Measurements from ENCODE around the gene CTTNBP2NL.
A peak's percentile ranks its signal among the peaks of the same experiment; 100 is the strongest.
"Not testable (repeated sequence)": the region's sequence is repeated elsewhere in the genome, so short reads cannot be mapped to it uniquely, and the experiment has no call there.

The CTTNBP2NL gene

DNA sequence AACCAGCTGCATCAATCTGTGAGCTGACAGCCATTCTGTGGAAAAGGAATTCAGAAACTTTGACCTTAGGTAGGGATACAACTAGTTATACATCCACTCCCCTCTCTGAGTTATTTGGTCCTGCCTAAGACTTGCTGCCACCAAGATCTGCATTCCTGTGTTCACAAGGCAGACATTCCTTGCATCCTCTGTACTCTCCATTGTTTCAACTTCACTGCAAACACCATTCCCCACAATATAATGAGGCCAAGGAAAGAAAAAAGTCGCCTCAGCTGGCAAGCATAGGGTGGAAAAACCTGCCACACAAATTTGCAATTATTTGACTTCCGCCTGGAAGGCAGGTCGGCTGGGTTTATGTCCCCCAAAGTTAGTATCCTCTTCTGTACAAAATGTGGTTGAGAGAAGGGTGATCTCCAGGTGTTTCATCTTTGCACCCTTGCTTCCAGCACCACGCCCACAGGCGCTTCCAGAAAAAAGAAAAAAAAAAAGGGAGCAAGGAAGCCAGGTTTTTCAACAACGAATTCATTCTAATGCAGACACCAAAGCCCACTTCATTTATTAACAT, 676 bp upstream of the CTTNBP2NL start:
- TF ChIP-seq, protein P1, sequence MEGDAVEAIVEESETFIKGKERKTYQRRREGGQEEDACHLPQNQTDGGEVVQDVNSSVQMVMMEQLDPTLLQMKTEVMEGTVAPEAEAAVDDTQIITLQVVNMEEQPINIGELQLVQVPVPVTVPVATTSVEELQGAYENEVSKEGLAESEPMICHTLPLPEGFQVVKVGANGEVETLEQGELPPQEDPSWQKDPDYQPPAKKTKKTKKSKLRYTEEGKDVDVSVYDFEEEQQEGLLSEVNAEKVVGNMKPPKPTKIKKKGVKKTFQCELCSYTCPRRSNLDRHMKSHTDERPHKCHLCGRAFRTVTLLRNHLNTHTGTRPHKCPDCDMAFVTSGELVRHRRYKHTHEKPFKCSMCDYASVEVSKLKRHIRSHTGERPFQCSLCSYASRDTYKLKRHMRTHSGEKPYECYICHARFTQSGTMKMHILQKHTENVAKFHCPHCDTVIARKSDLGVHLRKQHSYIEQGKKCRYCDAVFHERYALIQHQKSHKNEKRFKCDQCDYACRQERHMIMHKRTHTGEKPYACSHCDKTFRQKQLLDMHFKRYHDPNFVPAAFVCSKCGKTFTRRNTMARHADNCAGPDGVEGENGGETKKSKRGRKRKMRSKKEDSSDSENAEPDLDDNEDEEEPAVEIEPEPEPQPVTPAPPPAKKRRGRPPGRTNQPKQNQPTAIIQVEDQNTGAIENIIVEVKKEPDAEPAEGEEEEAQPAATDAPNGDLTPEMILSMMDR (IDR thresholded peaks at IDR 0.05; ENCODE audit: low read depth, low read length), result no peak
- H3K4me3 ChIP-seq (ENCODE audit: low read depth, low read length), result peak overlapping the region; percentile 96

DNA sequence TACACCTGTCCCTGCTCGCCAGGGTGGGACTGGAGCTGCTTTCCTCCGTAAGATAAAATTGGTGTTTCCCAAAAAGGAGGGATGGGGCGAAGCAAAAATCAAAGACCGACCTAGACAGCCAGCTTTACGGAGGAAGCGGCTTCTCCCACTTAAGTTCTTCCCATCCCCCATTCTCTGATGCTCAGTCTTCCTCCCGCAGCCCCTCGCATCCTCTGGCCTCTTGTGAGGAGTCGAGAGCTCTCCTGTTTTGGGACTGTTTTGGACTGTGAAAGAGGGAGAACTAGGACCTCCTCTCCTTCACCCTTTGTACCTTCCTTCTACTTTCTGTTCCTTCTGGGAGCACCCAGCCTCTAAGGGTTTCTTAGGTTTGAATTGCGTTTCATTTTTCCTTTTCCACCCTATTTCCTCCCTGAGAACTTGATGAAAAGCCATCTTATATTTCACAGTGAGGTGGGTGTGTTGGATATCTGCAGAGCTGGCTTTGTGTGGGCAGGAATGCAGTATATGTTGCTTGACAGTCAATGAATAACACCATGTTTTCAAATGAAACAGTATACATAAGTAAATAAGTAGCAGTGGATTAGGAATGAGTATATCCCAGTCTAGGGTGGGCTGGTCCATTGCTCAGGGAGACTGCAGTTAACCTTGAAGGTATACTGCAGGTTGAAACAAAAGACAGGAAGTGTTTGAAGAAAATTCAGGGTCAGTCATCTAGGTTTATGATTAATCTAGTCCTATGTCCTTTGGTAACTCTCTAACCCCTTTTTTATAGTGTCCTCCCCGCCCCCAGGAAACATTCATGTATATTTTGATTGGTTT, 848 bp downstream of the CTTNBP2NL start:
- TF ChIP-seq, protein P1 (IDR thresholded peaks at IDR 0.05; ENCODE audit: low read depth, low read length), result no peak
- H3K4me3 ChIP-seq (ENCODE audit: low read depth, low read length), result peak overlapping the region; percentile 96

DNA sequence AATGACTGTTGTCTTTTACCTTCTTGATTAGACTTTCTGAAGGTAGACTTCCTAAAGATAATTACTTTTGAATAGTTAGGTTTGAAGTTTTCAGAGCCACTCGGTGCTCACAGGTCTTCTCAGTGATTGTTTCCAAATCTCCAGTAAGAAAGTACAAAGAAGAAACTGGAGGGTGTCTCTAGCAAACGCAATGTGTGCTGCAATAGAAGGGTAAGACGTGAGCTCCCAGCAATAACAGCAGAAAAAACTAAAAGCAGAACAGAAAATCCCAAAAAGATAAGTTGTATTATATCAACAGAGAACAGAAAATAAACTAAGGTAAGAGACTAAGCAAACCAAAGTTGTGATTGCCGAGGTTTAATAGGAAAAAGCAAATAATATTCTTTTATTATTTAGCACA, 1.8 kb downstream of the CTTNBP2NL start:
- peak overlapping the region; percentile 96 for H3K4me3 ChIP-seq (ENCODE audit: low read depth, low read length)
- TF ChIP-seq, protein P1 (IDR thresholded peaks at IDR 0.05; ENCODE audit: low read depth, low read length), result no peak

DNA sequence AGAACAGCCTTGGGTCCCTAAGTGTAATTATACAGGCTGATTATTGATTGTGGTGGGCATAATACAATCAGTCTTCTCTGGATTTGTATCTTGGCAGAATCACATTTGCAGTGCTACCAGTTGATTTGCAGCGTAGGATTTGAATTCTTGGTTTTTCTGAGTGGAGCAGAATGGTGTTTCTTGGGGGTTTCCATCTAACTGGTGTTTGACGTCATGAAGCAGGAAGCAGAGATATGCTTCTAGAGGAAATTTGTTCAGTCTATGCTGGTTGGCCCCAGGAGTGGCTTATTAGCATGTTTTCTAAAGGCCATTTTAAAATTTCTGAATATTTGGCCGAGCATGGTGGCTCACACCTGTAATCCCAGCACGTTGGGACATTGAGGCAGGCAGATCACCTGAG, 3.4 kb downstream of the CTTNBP2NL start:
- H3K4me3 ChIP-seq (ENCODE audit: low read depth, low read length), result no peak overlapping the region
- TF ChIP-seq, protein P1 (IDR thresholded peaks at IDR 0.05; ENCODE audit: low read depth, low read length), result no peak

DNA sequence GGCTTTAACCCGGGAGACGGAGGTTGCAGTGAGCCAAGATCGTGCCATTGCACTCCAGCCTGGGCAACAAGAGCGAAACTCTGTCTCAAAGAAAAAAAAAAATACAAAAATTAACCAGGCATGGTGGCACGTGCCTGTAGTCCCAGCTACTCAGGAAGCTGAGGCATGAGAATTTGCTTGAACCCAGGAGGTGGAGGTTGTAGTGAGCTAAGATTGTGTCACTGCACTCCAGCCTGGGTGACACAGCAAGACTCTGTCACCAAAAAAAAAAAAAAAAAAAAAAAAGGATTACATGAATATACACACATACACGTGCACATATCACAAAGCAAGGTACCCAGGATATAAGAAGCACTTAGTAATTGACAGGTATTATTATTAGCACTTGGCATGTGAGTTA, 4.7 kb downstream of the CTTNBP2NL start:
- H3K4me3 ChIP-seq (ENCODE audit: low read depth, low read length), result not testable (repeated sequence)

DNA sequence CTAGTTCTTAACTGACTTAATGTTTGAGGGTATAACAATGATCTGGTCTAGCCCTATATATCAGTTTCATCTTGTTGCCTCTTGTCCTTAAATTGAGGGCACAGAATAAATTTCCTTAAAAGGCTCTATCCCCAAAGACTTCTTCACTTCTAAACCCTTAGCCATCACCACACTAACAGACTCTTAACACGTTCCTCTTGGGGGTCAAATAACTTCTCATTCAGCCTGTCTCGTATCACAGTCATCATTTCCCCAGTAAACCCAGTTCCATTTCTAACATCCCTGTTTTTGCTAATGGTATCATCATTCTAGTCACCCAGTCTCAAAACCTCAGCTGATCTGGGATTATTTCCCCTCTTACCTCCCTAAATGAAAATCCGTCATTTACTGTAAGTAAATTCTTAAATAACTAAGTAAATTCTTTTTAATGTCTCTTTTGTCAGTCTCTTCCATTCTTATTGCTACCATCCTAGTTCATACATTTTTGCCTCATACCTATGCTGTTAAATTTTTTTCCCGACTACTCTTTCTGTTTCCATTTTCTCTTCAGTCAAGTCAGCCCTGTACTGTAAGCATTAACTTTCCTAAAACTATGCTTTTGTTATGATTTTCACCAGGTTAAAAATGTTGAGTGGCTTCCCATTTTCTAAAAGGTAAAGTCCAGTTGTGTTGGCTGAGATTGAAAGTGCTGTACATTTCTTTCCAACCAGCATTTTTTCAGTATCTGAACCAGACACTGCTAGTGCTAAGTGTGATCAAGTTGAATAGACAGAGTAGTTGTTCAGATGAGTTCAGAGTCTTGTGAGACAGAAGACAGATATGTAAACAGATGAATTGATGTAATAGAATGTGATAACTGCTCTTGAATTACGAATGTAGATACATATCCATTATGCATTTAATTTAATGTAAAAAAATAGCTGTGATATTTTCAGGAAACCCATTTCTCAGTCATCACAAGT, 6.9 kb downstream of the CTTNBP2NL start:
- peak overlapping the region; percentile 20; the same call in 1 of the 2 replicates for H3K4me3 ChIP-seq (ENCODE audit: low read depth, low read length)
- TF ChIP-seq, protein P1 (IDR thresholded peaks at IDR 0.05; ENCODE audit: low read depth, low read length), result no peak

DNA sequence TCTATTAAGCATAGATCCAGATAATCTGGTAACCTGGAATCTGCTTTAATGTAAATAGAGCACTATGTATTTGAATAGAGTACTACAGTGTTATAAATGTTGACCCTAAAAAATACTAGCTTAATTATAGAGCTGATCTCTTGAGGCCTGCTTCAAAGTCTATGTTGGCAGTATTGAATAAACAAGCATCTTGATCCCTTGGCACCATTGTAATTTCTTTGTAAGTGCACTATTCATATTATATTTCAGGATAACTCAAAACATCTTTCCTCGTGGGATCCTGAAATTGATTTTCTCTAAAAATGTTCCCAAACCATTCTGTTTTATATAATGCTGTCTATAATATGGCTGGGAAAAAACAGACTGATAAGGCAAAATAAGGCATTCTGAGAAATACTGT, 10.8 kb downstream of the CTTNBP2NL start:
- TF ChIP-seq, protein P1 (IDR thresholded peaks at IDR 0.05; ENCODE audit: low read depth, low read length), result no peak
- no peak overlapping the region for H3K4me3 ChIP-seq (ENCODE audit: low read depth, low read length)
